ENCODE measurements around the gene TTC12.

Gene TTC12

GRCh38 chr11:113385749-113386148 lies 71.4 kb downstream of the TTC12 start:
- Histone ChIP-seq H3K27me3 (ENCODE audit: control insufficient read depth, insufficient read depth, low read length) (peaks cover 25% of the 10 kb centered on the region), H3K36me3 (ENCODE audit: control insufficient read depth, insufficient read depth, low read length) (no peaks in the 10 kb centered on the region), H3K9me3 (ENCODE audit: control insufficient read depth, low read length) (no peaks in the 10 kb centered on the region)

GRCh38 chr11:113386866-113387265 lies 72.5 kb downstream of the TTC12 start:
- Histone ChIP-seq H3K27me3 (ENCODE audit: control insufficient read depth, insufficient read depth, low read length) (peaks cover 25% of the 10 kb centered on the region), H3K4me1 (ENCODE audit: control insufficient read depth, insufficient read depth, low read length) (no peaks in the 10 kb centered on the region), H3K9me3 (ENCODE audit: control insufficient read depth, low read length) (no peaks in the 10 kb centered on the region), H3K36me3 (ENCODE audit: control insufficient read depth, insufficient read depth, low read length) (no peaks in the 10 kb centered on the region), H3K9ac (ENCODE audit: low read length) (no peak overlapping the region), H3K4me3 (ENCODE audit: low read length) (no peak overlapping the region)

More at GRCh38 chr11:113385749-113386148, 71.4 kb downstream of the TTC12 start:
- Histone ChIP-seq H3K4me1 (ENCODE audit: control insufficient read depth, insufficient read depth, low read length) (no peaks in the 10 kb centered on the region), H3K4me3 (ENCODE audit: low read length) (no peak overlapping the region), H3K9ac (ENCODE audit: low read length) (no peak overlapping the region)

GRCh38 chr11:113387605-113388211 lies 73.3 kb downstream of the TTC12 start, which contains the start of gene ANKK1:
Gene ANKK1, plus strand, starts transcription at chr11:113387779. Its CDS starts 106 bp downstream, at chr11:113387885.
- Histone ChIP-seq H3K36me3 (ENCODE audit: control insufficient read depth, insufficient read depth, low read length) (no peaks in the 10 kb centered on the region), H3K9ac (ENCODE audit: low read length) (no peak within 1 kb of the TSS), H3K27me3 (ENCODE audit: control insufficient read depth, insufficient read depth, low read length) (peaks cover 25% of the 10 kb centered on the region), H3K4me1 (ENCODE audit: control insufficient read depth, insufficient read depth, low read length) (no peaks in the 10 kb centered on the region), H3K4me3 (ENCODE audit: low read length) (no peak within 1 kb of the TSS), H3K9me3 (ENCODE audit: control insufficient read depth, low read length) (no peaks in the 10 kb centered on the region)

- H3K9me3 ChIP-seq (ENCODE audit: control insufficient read depth, low read length) = no peaks in the 10 kb centered on the region
- H3K4me3 ChIP-seq (ENCODE audit: low read length) = no peak overlapping the region
- no peaks in the 10 kb centered on the region for H3K4me1 ChIP-seq (ENCODE audit: control insufficient read depth, insufficient read depth, low read length)
- H3K36me3 ChIP-seq (ENCODE audit: control insufficient read depth, insufficient read depth, low read length) = no peaks in the 10 kb centered on the region
- peaks cover 25% of the 10 kb centered on the region for H3K27me3 ChIP-seq (ENCODE audit: control insufficient read depth, insufficient read depth, low read length)
- no peak overlapping the region for H3K9ac ChIP-seq (ENCODE audit: low read length)
Observed at GRCh38 chr11:113389272-113389671, 74.9 kb downstream of the TTC12 start.

GRCh38 chr11:113392236-113392921 lies 78.0 kb downstream of the TTC12 start:
- Histone ChIP-seq H3K9ac (ENCODE audit: low read length) (no peak overlapping the region), H3K36me3 (ENCODE audit: control insufficient read depth, insufficient read depth, low read length) (no peaks in the 10 kb centered on the region), H3K27me3 (ENCODE audit: control insufficient read depth, insufficient read depth, low read length) (peaks cover 16% of the 10 kb centered on the region), H3K4me1 (ENCODE audit: control insufficient read depth, insufficient read depth, low read length) (no peaks in the 10 kb centered on the region), H3K4me3 (ENCODE audit: low read length) (no peak overlapping the region), H3K9me3 (ENCODE audit: control insufficient read depth, low read length) (no peaks in the 10 kb centered on the region)

- peaks cover 4% of the 10 kb centered on the region for H3K27me3 ChIP-seq (ENCODE audit: control insufficient read depth, insufficient read depth, low read length)
- no peaks in the 10 kb centered on the region for H3K4me1 ChIP-seq (ENCODE audit: control insufficient read depth, insufficient read depth, low read length)
- H3K36me3 ChIP-seq (ENCODE audit: control insufficient read depth, insufficient read depth, low read length) = no peaks in the 10 kb centered on the region
- no peak overlapping the region for H3K4me3 ChIP-seq (ENCODE audit: low read length)
- H3K9me3 ChIP-seq (ENCODE audit: control insufficient read depth, low read length) = no peaks in the 10 kb centered on the region
- H3K9ac ChIP-seq (ENCODE audit: low read length) = no peak overlapping the region
Observed at GRCh38 chr11:113393501-113393985, 79.2 kb downstream of the TTC12 start.

GRCh38 chr11:113394919-113395318 lies 80.5 kb downstream of the TTC12 start:
- Histone ChIP-seq H3K36me3 (ENCODE audit: control insufficient read depth, insufficient read depth, low read length) (no peaks in the 10 kb centered on the region), H3K9ac (ENCODE audit: low read length) (no peak overlapping the region), H3K4me1 (ENCODE audit: control insufficient read depth, insufficient read depth, low read length) (no peaks in the 10 kb centered on the region), H3K27me3 (ENCODE audit: control insufficient read depth, insufficient read depth, low read length) (no peaks in the 10 kb centered on the region), H3K9me3 (ENCODE audit: control insufficient read depth, low read length) (no peaks in the 10 kb centered on the region), H3K4me3 (ENCODE audit: low read length) (no peak overlapping the region)

- Histone ChIP-seq H3K36me3 (ENCODE audit: control insufficient read depth, insufficient read depth, low read length) (no peaks in the 10 kb centered on the region), H3K9ac (ENCODE audit: low read length) (no peak overlapping the region), H3K4me1 (ENCODE audit: control insufficient read depth, insufficient read depth, low read length) (no peaks in the 10 kb centered on the region), H3K4me3 (ENCODE audit: low read length) (no peak overlapping the region), H3K9me3 (ENCODE audit: control insufficient read depth, low read length) (no peaks in the 10 kb centered on the region), H3K27me3 (ENCODE audit: control insufficient read depth, insufficient read depth, low read length) (no peaks in the 10 kb centered on the region)
Observed at GRCh38 chr11:113395782-113396336, 81.5 kb downstream of the TTC12 start.

- no peak overlapping the region for H3K9ac ChIP-seq (ENCODE audit: low read length)
- no peaks in the 10 kb centered on the region for H3K27me3 ChIP-seq (ENCODE audit: control insufficient read depth, insufficient read depth, low read length)
- no peaks in the 10 kb centered on the region for H3K4me1 ChIP-seq (ENCODE audit: control insufficient read depth, insufficient read depth, low read length)
- H3K36me3 ChIP-seq (ENCODE audit: control insufficient read depth, insufficient read depth, low read length) = no peaks in the 10 kb centered on the region
- no peak overlapping the region for H3K4me3 ChIP-seq (ENCODE audit: low read length)
- H3K9me3 ChIP-seq (ENCODE audit: control insufficient read depth, low read length) = no peaks in the 10 kb centered on the region
Observed at GRCh38 chr11:113396690-113397089, 82.3 kb downstream of the TTC12 start.

- Histone ChIP-seq H3K9me3 (ENCODE audit: control insufficient read depth, low read length) (no peaks in the 10 kb centered on the region), H3K4me1 (ENCODE audit: control insufficient read depth, insufficient read depth, low read length) (no peaks in the 10 kb centered on the region), H3K4me3 (ENCODE audit: low read length) (no peak overlapping the region), H3K27me3 (ENCODE audit: control insufficient read depth, insufficient read depth, low read length) (no peaks in the 10 kb centered on the region), H3K9ac (ENCODE audit: low read length) (no peak overlapping the region), H3K36me3 (ENCODE audit: control insufficient read depth, insufficient read depth, low read length) (no peaks in the 10 kb centered on the region)
Observed at GRCh38 chr11:113397212-113397611, 82.8 kb downstream of the TTC12 start.

GRCh38 chr11:113397821-113398220 lies 83.4 kb downstream of the TTC12 start:
- no peaks in the 10 kb centered on the region for H3K9me3 ChIP-seq (ENCODE audit: control insufficient read depth, low read length)
- no peaks in the 10 kb centered on the region for H3K27me3 ChIP-seq (ENCODE audit: control insufficient read depth, insufficient read depth, low read length)
- H3K9ac ChIP-seq (ENCODE audit: low read length) = no peak overlapping the region
- no peak overlapping the region for H3K4me3 ChIP-seq (ENCODE audit: low read length)
- H3K36me3 ChIP-seq (ENCODE audit: control insufficient read depth, insufficient read depth, low read length) = no peaks in the 10 kb centered on the region
- no peaks in the 10 kb centered on the region for H3K4me1 ChIP-seq (ENCODE audit: control insufficient read depth, insufficient read depth, low read length)

GRCh38 chr11:113398669-113399430 lies 84.5 kb downstream of the TTC12 start:
- Histone ChIP-seq H3K4me1 (ENCODE audit: control insufficient read depth, insufficient read depth, low read length) (no peaks in the 10 kb centered on the region), H3K27me3 (ENCODE audit: control insufficient read depth, insufficient read depth, low read length) (no peaks in the 10 kb centered on the region), H3K9ac (ENCODE audit: low read length) (no peak overlapping the region), H3K36me3 (ENCODE audit: control insufficient read depth, insufficient read depth, low read length) (no peaks in the 10 kb centered on the region), H3K4me3 (ENCODE audit: low read length) (no peak overlapping the region), H3K9me3 (ENCODE audit: control insufficient read depth, low read length) (no peaks in the 10 kb centered on the region)
